GM19043 (cell line): ENCODE results near the gene EVL.

Experiments used
- ATAC-seq: cut with Tn5 transposase; IDR thresholded peaks from one replicate; pipeline ENCODE4 v1.9.1; 2021; ENCODE audit warnings: low read depth; ENCODE audit not compliant: unreplicated experiment

The EVL gene

GRCh38 chr14:100106250-100107112, 41.3 kb downstream of the EVL start:
- no peak for ATAC-seq

- ATAC-seq, result no peak
These were observed 42.0 kb downstream of the EVL start for GRCh38 chr14:100107236-100107635.

- ATAC-seq, result peak; percentile 70
These were observed 43.0 kb downstream of the EVL start for GRCh38 chr14:100108042-100108825.

GRCh38 chr14:100108840-100109593, 43.8 kb downstream of the EVL start:
- no peak for ATAC-seq

- no peak for ATAC-seq
These were observed 44.4 kb downstream of the EVL start for GRCh38 chr14:100109594-100109955.

- ATAC-seq, result no peak
These were observed 45.6 kb downstream of the EVL start for GRCh38 chr14:100110816-100111215.

- ATAC-seq, result no peak
These were observed 46.9 kb downstream of the EVL start for GRCh38 chr14:100111931-100112704.

GRCh38 chr14:100114109-100114765, 49.0 kb downstream of the EVL start:
- ATAC-seq, result no peak

- no peak for ATAC-seq
These were observed 50.0 kb downstream of the EVL start for GRCh38 chr14:100115236-100115635.

- no peak for ATAC-seq
These were observed 50.5 kb downstream of the EVL start for GRCh38 chr14:100115726-100116125.

- no peak for ATAC-seq
These were observed 50.9 kb downstream of the EVL start for GRCh38 chr14:100116134-100116533.

- no peak for ATAC-seq
These were observed 51.8 kb downstream of the EVL start for GRCh38 chr14:100117026-100117425.

GRCh38 chr14:100117633-100118395, 52.6 kb downstream of the EVL start:
- no peak for ATAC-seq

- no peak for ATAC-seq
These were observed 53.3 kb downstream of the EVL start for GRCh38 chr14:100118396-100119011.

GRCh38 chr14:100119251-100119650, 54.0 kb downstream of the EVL start:
- ATAC-seq, result no peak

- ATAC-seq, result no peak
These were observed 55.5 kb downstream of the EVL start for GRCh38 chr14:100120522-100121269.

GRCh38 chr14:100121643-100122480, 56.6 kb downstream of the EVL start:
- no peak for ATAC-seq
